ENCODE data around the gene ADORA2B.
A peak's percentile ranks its signal among the peaks of the same experiment; 100 is the strongest.

- TF ChIP-seq CTCF (tag by site-specific recombination; IDR thresholded peaks at IDR 0.05) (no peak), ZNF416 (tag by site-specific recombination; IDR thresholded peaks at IDR 0.05) (no peak), ZNF274 (IDR thresholded peaks at IDR 0.05; ENCODE audit: low read length) (no peak), ZNF274 (tag by site-specific recombination; IDR thresholded peaks at IDR 0.05; ENCODE audit: borderline replicate concordance) (no peak), ZBTB49 (tag by site-specific recombination; IDR thresholded peaks at IDR 0.05; ENCODE audit: low read depth) (no peak), ZNF707 (tag by site-specific recombination; IDR thresholded peaks at IDR 0.05) (no peak), ZNF660 (tag by site-specific recombination; IDR thresholded peaks at IDR 0.05) (no peak), ZBTB17 (tag by site-specific recombination; IDR thresholded peaks at IDR 0.05) (peak; percentile 3; the same call in 1 of the 2 replicates), ZNF623 (tag by site-specific recombination; IDR thresholded peaks at IDR 0.05) (no peak), ZNF510 (tag by site-specific recombination; IDR thresholded peaks at IDR 0.05; ENCODE audit: insufficient replicate concordance) (no peak), SCRT1 (tag by site-specific recombination; IDR thresholded peaks at IDR 0.05; ENCODE audit: borderline replicate concordance) (no peak), MZF1 (tag by site-specific recombination; IDR thresholded peaks at IDR 0.05; ENCODE audit: borderline replicate concordance) (no peak), ZNF501 (tag by site-specific recombination; IDR thresholded peaks at IDR 0.05) (no peak)
These were observed 12.8 kb downstream of the ADORA2B start for GRCh38 chr17:15957608-15958307.

All from HEK293 (cell line).